GM18526 (cell line): ENCODE results near the gene RAB4B.

ENCODE experiments used
- POLR2A ChIP-seq: IDR thresholded peaks from 3 replicates; pipeline ENCODE4 v1.6.1; 2011; ENCODE audit not compliant: insufficient read length; ENCODE audit errors: extremely low read depth

Gene RAB4B

DNA sequence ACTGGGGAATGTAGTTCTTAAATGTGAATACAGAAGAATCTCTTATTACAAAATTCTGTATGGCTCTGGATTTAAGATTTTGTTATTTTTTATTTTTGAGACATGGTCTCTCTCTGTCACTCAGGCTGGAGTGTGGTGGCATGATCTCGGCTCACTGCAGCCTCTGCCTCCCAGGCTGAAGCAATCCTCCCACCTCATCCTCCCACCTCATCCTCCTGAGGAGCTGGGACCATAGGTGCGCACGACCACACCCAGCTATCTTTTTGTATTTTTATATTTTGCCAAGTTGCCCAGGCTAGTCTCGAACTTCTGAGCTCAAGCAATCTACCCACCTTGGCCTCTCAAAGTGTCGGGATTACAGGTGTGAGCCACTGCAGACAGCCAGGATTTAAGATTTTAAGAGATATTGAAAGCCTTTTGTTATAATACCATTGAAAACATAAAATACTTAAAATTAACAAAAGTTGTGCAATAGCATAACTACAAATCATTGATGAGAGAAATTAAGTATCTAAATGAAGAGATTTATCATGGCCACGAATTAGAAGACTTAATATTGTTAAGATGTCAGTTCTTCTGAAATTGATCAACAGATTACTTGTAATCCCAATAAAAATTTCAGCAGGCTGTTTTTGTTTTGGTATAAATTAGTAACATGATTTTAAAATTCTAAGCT is 58.8 kb downstream of the RAB4B start:
- no peak for TF ChIP-seq POLR2A
